NCI-H1694 treated with DMSO at 0.1 percent for 48 hours (cell line): ENCODE measurements around the gene MB21D2.

ENCODE experiments used
- DNase-seq: peaks from one replicate; lab custom pipeline; 2025; lab: John Stamatoyannopoulos, UW

MB21D2 gene

DNA sequence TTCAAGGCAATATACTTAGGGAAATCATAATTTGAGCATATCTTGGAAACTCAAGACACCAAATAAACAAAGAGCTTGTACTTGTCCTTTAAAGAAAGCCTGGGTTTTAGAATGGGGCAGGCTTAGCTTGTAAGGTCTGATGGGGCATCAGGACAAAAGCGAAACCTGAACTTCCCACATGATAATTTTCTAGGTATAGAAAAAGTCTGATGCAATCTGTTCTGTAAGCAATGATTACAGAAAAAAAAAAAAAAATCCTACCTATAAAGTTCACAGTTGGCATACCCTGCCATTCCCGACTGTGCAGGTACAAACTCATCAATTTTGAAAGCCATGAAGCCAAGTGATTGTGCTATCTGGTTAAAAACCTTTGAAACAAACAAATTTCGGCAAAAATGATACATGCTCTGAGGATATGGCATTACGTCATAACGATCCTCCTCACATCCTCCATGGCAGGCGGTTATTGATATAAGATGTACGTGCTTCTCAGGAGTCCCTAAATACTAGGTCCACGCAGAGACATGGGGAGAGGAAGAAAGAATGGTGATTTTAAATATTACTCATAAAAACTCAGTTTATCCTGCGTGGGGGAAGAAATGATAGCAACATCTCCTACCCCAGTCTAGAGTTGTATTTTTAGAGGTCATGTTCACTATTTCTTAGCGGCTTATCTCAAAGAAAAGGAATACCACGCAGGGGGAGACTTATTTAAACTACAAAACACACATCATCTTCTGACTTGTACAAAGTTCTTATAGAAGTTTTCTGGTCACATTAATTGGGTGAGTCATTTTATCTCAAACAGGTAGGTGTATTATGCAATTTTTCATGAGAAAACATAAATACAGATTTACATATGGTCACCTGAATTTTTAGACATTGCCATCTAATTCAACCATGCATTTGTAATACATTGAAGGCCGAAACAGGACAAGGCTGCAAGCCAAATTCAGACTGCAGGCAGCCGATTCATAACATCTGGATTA lies 27.0 kb downstream of the MB21D2 start:
- DNase-seq, result no peak

- DNase-seq, result no peak
Measured at GRCh38 chr3:192889679-192890078, 28.0 kb downstream of the MB21D2 start.

GRCh38 chr3:192888190-192888589 lies 29.5 kb downstream of the MB21D2 start:
- DNase-seq, result no peak

DNA sequence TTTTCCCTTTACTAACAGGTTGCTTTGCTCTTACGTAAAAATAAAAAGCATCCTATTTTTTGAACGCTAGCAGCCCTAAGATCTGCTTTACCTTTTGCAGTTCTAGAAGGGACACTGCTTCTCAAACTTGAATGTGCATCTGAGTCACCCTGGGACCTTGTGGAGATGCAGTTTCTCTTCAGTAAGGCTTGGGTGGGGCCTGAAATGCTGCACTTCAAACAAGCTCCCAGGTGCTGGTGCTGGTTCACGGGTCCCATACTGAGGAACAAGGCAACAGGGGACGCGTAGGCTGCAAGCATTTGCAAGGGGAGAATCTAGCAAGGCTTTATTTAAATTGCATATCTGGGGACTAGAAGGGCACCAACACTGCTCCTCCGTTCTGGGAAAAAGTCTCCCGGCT lies 30.0 kb downstream of the MB21D2 start:
- DNase-seq, result no peak

- DNase-seq, result no peak
Measured at GRCh38 chr3:192887047-192887446, 30.6 kb downstream of the MB21D2 start.

DNA sequence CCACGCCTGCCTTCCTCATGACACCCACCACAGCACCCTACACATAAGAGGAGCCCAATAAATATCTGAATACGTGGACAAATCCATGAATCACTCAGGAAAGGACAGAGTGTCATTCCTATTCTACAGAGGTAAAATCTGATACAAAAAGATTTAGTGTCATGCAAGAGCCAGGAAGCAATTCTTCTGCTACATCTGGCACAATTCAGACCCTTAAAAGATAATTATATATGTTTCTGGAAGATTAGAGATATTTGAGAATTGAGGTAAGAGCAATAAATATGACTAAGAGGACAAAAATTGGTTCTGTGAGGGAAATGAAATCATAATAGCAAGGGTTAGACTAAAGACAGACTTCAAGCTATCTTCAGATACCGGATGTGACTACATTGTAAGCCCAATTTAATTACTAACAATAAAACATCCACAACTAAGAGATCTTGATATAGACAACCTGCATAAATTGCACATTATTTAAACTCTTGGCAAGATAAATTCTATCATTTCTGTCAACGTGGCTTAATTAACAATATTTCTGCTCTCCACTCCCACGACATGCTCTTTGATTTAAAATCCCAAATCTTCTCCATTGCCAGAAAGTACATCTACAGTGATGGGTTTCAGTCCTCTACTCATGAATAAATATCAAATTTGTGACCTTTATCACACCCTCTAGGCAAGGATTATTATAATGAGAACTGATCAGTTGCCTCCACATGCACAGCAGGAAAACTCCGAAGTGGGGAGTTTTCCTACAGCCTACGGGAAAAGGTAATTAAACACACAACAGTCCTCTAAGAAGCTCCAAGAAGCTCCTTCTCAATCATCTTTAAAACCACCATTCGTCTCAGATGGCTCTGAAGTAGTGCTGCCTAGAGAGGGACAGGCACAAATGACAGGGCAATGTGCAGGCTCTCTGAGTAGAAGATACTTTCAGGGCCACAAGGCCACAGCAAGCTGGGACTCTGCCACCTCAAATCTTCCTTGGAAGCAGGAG lies 32.6 kb downstream of the MB21D2 start:
- no peak for DNase-seq

GRCh38 chr3:192883512-192883911 lies 34.1 kb downstream of the MB21D2 start:
- no peak for DNase-seq

DNA sequence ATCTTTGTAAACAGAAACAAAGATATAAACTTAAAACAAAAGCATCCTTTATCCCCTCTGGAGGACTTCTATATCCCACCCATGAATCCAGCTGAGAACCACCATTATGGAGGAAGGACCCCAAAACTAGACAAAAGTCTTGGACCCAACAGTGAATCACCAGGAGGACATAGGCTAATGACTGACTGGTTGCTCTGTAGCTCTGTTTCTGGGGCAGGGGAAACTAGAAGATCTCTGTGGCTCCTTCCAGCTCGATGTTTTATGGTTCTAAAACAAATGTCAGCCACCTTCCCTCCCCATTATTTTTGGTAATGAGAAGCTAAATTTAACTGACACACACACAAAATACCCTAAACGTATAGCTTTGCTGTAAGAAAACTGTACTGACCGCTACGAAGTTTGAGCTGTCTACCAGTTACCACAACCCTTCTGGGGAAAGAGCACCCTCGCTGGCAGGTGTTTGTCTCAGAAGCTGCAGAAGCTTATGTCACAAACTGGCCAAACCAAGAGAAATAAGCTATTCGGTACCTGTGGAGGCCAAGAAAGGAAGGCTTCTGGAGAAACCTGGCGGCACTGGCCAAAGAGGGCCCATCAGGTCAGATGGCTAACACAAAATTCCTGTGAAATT lies 36.4 kb downstream of the MB21D2 start:
- DNase-seq, result no peak

DNA sequence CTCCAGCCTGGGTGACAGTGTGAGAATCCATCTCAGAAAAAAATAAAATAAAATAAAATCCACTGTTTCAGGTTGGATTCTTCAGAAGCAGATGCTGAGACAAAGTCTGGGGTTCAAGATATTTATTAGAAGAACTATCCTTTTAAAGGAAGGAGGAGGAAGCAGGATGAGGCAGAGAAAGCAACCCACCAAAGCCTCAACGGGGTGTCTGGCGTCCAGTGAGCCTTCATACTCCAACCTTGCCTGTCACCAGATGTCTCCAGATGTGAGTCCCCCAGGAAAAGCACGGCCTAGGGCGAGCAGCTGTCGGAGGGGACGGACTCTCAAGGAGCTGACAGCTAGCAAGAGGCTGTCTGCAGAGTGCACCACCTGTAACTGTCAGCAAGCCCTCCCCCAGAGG lies 37.3 kb downstream of the MB21D2 start:
- DNase-seq, result no peak

- DNase-seq, result no peak
Measured at GRCh38 chr3:192879346-192880031, 38.2 kb downstream of the MB21D2 start.

DNA sequence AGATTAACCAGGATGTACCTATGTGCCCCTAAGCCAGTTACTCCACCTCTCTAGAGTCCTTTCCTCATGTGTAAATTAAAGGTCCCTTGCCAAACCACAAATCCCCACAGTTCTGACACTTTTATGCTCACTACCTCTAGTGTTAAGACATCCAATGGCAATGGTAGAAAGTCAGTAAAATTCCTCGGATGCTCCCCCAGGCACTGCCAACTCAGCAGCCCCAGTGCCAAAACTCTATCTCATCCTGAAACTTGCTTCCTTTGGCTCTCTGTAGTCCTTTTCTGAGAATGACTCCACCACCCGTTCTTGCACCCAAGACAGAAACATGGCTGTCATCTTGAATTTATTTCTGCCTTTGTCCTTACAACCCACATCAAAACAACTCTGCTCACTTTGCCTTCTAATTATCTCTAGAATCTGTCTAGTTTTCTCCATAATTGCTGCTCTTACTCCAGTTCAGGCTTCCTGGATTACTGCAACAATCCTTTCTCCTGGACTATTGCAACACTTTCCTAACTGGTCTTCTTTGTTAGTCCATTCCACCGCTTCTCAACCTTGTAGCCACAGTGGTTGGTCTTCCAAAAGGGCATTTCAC lies 41.6 kb downstream of the MB21D2 start:
- no peak for DNase-seq

GRCh38 chr3:192870822-192871221 lies 46.8 kb downstream of the MB21D2 start:
- DNase-seq, result no peak

GRCh38 chr3:192869131-192870031 lies 48.3 kb downstream of the MB21D2 start:
- no peak for DNase-seq

DNA sequence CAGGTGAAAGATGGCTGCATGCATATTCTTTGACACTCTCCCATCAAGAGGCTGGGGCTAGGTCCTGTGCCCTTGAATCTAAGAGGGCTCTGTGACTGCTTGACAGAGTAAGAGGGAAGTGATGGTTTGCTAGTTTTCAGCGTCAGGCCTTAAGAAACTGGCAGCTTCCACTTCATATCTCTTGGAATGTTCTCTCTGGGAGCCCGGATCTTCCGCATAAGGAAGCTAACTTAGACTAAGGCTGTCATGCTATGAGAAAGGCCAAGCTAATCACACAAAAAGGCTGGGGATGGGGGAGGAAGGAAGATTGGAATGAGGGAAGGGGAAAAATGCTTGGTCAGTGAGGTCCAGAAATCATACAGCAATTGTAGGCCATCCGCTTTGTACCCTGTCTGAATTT lies 50.0 kb downstream of the MB21D2 start:
- no peak for DNase-seq

GRCh38 chr3:192866804-192867203 lies 50.9 kb downstream of the MB21D2 start:
- peak; percentile 15 for DNase-seq

- peak; percentile 38 for DNase-seq
Measured at GRCh38 chr3:192864941-192865340, 52.7 kb downstream of the MB21D2 start.

GRCh38 chr3:192863091-192863420 lies 54.6 kb downstream of the MB21D2 start:
- DNase-seq, result no peak

DNA sequence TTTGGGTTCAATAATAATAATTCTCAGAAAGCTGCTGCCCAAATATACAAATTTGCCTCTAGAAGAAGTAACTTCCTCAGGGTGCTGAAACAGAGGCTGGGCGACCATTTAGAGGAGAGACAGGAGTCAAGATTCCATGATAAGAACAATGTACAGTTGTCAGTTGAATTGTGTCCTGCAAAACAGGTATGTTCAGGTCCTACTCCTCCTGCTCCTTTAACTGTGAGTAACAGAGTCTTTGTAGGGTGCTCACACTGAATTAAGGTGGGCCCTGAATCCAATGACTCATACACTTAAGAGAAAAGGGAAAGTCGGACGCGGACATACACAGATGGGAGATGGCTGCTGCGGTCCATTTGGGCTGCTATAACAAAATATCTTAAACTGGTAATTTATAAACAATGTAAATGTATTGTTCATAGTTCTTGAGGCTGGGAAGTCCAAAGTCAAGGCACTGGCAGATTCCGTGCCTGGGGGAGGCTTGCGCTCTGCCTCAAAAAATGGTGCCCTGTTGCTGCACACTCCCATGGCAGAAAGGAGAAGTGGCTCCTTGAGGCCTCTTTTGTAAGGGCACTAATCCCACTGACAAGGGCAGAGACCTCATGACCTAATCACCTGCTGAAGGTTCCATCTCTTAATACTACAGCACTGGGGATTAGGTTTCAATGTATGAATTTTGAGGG lies 55.1 kb downstream of the MB21D2 start:
- DNase-seq, result no peak

- DNase-seq, result no peak
Measured at GRCh38 chr3:192861972-192862371, 55.7 kb downstream of the MB21D2 start.

DNA sequence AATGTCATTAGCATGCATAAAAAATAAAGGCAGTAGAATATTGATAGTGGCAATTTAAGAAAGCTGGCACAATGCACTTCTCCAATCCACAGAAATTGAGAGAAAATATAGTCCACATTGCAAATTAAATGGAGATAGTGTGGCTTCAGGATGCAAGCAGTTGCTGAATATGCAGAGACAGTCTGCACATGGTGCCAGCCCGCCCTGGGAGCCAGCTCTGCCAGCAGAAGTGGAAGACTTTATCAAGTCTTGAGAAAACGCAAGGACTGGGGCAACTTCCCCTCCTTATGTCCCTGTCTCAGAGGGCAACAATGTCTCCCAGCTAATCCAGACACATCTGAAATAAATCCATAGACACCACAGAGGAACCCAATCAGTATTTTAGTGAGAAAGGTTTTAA lies 57.2 kb downstream of the MB21D2 start:
- no peak for DNase-seq
